ENCODE data around the gene SIK3. TPM values are rescaled to one million over a fixed set of nuclear protein-coding genes. Genes with fewer than 3 reads are reported as not detected.

The SIK3 gene
- total RNA-seq, 2 donors from 2014 or later = 37.2 to 43.5 TPM

DNA sequence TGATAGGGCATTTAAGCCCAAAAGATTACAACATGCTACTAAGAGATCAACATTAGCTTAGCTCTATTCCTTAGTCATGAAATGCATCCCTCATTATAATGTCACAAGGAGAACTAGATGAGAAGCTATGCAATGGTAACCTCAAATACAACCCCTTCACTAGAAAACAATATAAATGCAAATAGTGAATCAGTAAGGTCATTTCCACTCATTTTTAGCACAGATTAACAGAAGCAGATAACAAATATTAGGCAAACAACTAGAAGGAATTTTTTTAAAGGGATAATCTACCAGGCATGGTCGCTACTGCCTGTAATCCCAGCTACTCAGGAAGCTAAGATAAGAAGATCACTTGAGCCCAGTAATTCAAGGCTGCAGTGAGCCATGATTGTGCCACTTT is 28.2 kb downstream of the SIK3 start:
- Histone ChIP-seq H3K4me3 (ENCODE audit: low read length) (no peak overlapping the region), H3K27me3 (ENCODE audit: control insufficient read depth, insufficient read depth, low read length, poor library complexity, severe bottlenecking) (no peaks in the 10 kb centered on the region), H3K4me1 (ENCODE audit: control insufficient read depth, insufficient read depth, low read length) (peaks cover 10% of the 10 kb centered on the region), H3K9ac (ENCODE audit: extremely low read depth, low read length, poor library complexity, severe bottlenecking) (no peak overlapping the region), H3K9me3 (ENCODE audit: control insufficient read depth, low read length) (no peaks in the 10 kb centered on the region), H3K27ac (ENCODE audit: low read depth, low read length) (no peak overlapping the region), H3K36me3 (ENCODE audit: control insufficient read depth, insufficient read depth, low read length) (no peaks in the 10 kb centered on the region)
- Mint-ChIP-seq H3K27ac (no peak overlapping the region), H3K36me3 (ENCODE audit: low read depth) (peaks cover 10% of the 10 kb centered on the region), H3K4me3 (no peak overlapping the region), H3K4me1 (peaks cover 40% of the 10 kb centered on the region), H3K9me3 (no peaks in the 10 kb centered on the region), H3K27me3 (ENCODE audit: insufficient read depth) (no peaks in the 10 kb centered on the region)
- 38 to 54% methylated on average over 1 of the region's 1 CpG for WGBS, 2 experiments (ENCODE audit: insufficient coverage in 1 of 2, insufficient read length in 1 of 2)
- no peak for DNase-seq
- TF ChIP-seq, protein P1, sequence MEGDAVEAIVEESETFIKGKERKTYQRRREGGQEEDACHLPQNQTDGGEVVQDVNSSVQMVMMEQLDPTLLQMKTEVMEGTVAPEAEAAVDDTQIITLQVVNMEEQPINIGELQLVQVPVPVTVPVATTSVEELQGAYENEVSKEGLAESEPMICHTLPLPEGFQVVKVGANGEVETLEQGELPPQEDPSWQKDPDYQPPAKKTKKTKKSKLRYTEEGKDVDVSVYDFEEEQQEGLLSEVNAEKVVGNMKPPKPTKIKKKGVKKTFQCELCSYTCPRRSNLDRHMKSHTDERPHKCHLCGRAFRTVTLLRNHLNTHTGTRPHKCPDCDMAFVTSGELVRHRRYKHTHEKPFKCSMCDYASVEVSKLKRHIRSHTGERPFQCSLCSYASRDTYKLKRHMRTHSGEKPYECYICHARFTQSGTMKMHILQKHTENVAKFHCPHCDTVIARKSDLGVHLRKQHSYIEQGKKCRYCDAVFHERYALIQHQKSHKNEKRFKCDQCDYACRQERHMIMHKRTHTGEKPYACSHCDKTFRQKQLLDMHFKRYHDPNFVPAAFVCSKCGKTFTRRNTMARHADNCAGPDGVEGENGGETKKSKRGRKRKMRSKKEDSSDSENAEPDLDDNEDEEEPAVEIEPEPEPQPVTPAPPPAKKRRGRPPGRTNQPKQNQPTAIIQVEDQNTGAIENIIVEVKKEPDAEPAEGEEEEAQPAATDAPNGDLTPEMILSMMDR (conservative IDR thresholded peaks at IDR 0.05) = no peak

DNA sequence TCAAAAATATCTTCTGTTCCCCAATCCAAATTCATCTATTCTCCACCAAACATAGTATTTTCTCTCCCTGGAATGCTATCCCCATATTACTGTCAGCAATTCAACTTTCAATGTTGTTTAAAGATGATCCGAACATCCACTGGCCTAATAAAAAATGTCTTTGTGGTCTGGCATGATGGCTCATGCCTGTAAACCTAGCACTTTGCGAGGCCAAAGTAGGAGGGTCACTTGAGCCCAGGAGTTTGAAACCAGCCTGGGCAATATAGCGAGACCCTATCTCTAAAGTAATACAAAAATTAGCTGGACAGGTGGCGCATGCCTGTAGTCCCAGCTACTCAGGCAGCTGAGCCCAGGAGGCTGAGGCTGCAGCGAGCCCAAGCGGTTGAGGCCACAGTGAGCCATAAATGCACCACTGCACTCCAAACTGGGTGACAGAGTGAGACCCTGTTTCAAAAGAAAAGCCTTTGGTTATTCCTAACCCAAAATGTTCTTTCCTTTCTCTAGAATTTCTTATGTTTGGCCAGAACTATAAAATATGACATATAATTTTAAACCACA is 29.8 kb downstream of the SIK3 start:
- Mint-ChIP-seq H3K27me3 (ENCODE audit: insufficient read depth) (no peaks in the 10 kb centered on the region), H3K27ac (no peak overlapping the region), H3K4me3 (no peak overlapping the region), H3K4me1 (peaks cover 42% of the 10 kb centered on the region), H3K9me3 (no peaks in the 10 kb centered on the region), H3K36me3 (ENCODE audit: low read depth) (peaks cover 10% of the 10 kb centered on the region)
- Histone ChIP-seq H3K9me3 (ENCODE audit: control insufficient read depth, low read length) (no peaks in the 10 kb centered on the region), H3K9ac (ENCODE audit: extremely low read depth, low read length, poor library complexity, severe bottlenecking) (no peak overlapping the region), H3K27ac (ENCODE audit: low read depth, low read length) (no peak overlapping the region), H3K36me3 (ENCODE audit: control insufficient read depth, insufficient read depth, low read length) (no peaks in the 10 kb centered on the region), H3K4me3 (ENCODE audit: low read length) (no peak overlapping the region), H3K27me3 (ENCODE audit: control insufficient read depth, insufficient read depth, low read length, poor library complexity, severe bottlenecking) (no peaks in the 10 kb centered on the region), H3K4me1 (ENCODE audit: control insufficient read depth, insufficient read depth, low read length) (peaks cover 10% of the 10 kb centered on the region)
- no peak for DNase-seq
- 92 to 93% methylated on average over 5 to 6 of the region's 6 CpGs for WGBS, 2 experiments (ENCODE audit: insufficient coverage in 1 of 2, insufficient read length in 1 of 2)
- TF ChIP-seq, protein P1 (conservative IDR thresholded peaks at IDR 0.05) = no peak

DNA sequence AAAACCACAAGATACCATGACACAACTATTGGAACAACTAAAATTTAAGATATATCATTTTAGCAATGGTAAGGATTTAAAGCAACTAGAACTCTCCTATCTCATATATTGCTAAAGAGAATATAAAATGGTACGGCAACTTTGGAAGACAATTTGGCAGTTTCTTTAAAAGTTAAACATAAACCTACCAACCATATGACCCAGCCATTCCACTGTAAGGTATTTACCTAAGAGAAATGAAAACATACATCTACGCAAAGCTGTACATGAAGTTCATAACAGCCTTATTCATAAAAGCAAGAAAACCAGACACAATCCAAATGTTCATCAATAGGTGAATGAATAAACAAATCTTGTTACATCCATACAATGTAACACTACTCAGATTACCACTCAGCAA is 31.3 kb downstream of the SIK3 start:
- Mint-ChIP-seq H3K4me3 (no peak overlapping the region), H3K4me1 (peaks cover 31% of the 10 kb centered on the region), H3K27me3 (ENCODE audit: insufficient read depth) (no peaks in the 10 kb centered on the region), H3K9me3 (no peaks in the 10 kb centered on the region), H3K27ac (no peak overlapping the region), H3K36me3 (ENCODE audit: low read depth) (peaks cover 10% of the 10 kb centered on the region)
- no peaks in the 10 kb centered on the region for H3K36me3 ChIP-seq (ENCODE audit: control insufficient read depth, insufficient read depth, low read length)
- no peak overlapping the region for H3K9ac ChIP-seq (ENCODE audit: extremely low read depth, low read length, poor library complexity, severe bottlenecking)
- TF ChIP-seq, protein P1 (conservative IDR thresholded peaks at IDR 0.05) = no peak
- no peaks in the 10 kb centered on the region for H3K9me3 ChIP-seq (ENCODE audit: control insufficient read depth, low read length)
- no peaks in the 10 kb centered on the region for H3K27me3 ChIP-seq (ENCODE audit: control insufficient read depth, insufficient read depth, low read length, poor library complexity, severe bottlenecking)
- no peak for DNase-seq
- WGBS, 2 experiments (ENCODE audit: insufficient coverage in 1 of 2, insufficient read length in 1 of 2) = 75 to 96% methylated on average over 1 to 2 of the region's 2 CpGs
- H3K4me3 ChIP-seq (ENCODE audit: low read length) = no peak overlapping the region
- H3K4me1 ChIP-seq (ENCODE audit: control insufficient read depth, insufficient read depth, low read length) = no peaks in the 10 kb centered on the region
- H3K27ac ChIP-seq (ENCODE audit: low read depth, low read length) = no peak overlapping the region
